GM10248 (cell line): ENCODE measurements around the gene FAM229A.
"Not testable (repeated sequence)": the region's sequence is repeated elsewhere in the genome, so short reads cannot be mapped to it uniquely, and the experiment has no call there.

Experiments
- CTCF ChIA-PET: fragments of 300-600 bp; sonication (Branson Sonifier 250); formaldehyde crosslinking; extraction: SDS; loops from one replicate; lab custom pipeline; 2021; ENCODE audit warnings: antibody characterized with exemption; lab: Yijun Ruan, JAX
- POLR2A ChIA-PET: fragments of 350-650 bp; sonication (Branson Sonifier 250); formaldehyde crosslinking; extraction: SDS; loops from one replicate; lab custom pipeline; 2020; ENCODE audit warnings: antibody characterized with exemption; lab: Yijun Ruan, JAX
- DNase-seq: peaks from one replicate; pipeline ENCODE4 v3.0.0; 2012; ENCODE audit errors: extremely low spot score
- CTCF ChIP-seq: IDR thresholded peaks from 2 replicates; pipeline ENCODE4 v1.5.1; 2012; ENCODE audit warnings: mild to moderate bottlenecking, low read depth; ENCODE audit errors: extremely low read depth, missing control alignments, control extremely low read depth

FAM229A gene

GRCh38 chr1:32400876-32401631 is 38.8 kb upstream of the FAM229A start:
- DNase-seq: peak; percentile 72
- peak; percentile 90 for TF ChIP-seq CTCF
- CTCF ChIA-PET: interaction anchor here (0.7 to 6.6 kb wide), 37 partner anchors 10 to 625 kb away, joined by 3 to 70 read pairs (median 3); partner anchors contain the start of gene RBBP4
- POLR2A ChIA-PET: interaction anchor here (0.6 kb wide), 2 partner anchors 12 to 120 kb away, joined by 3 to 9 read pairs; no protein-coding TSS in a partner anchor

- CTCF ChIA-PET: interaction anchor here (0.6 to 6.6 kb wide), 15 partner anchors 9 to 472 kb away, joined by 3 to 70 read pairs (median 4); partner anchors contain the start of gene RBBP4
- TF ChIP-seq CTCF: no peak
- POLR2A ChIA-PET: interaction anchor here (0.7 kb wide), 1 partner anchor 37 kb away, joined by 6 read pairs; no protein-coding TSS in a partner anchor
These were observed 37.6 kb upstream of the FAM229A start for GRCh38 chr1:32399843-32400242.

GRCh38 chr1:32398401-32398800 is 36.1 kb upstream of the FAM229A start:
- ChIA-PET POLR2A (no interaction called here), CTCF (interaction anchor here (0.9 to 6.6 kb wide), 2 partner anchors 15 to 290 kb away, joined by 3 to 70 read pairs; no protein-coding TSS in a partner anchor)
- DNase-seq: no peak
- no peak for TF ChIP-seq CTCF

More at GRCh38 chr1:32399843-32400242, 37.6 kb upstream of the FAM229A start:
- no peak for DNase-seq

GRCh38 chr1:32396524-32396923 is 34.2 kb upstream of the FAM229A start:
- DNase-seq: not testable (repeated sequence)
- ChIA-PET CTCF (interaction anchor here (1.1 to 6.6 kb wide), 3 partner anchors 17 to 180 kb away, joined by 3 to 70 read pairs (median 3); no protein-coding TSS in a partner anchor), POLR2A (interaction anchor here (0.7 to 0.9 kb wide), 2 partner anchors 60 to 1066 kb away, joined by 3 read pairs; partner anchors contain the start of gene MARCKSL1)

- ChIA-PET CTCF (interaction anchor here (0.6 to 1.8 kb wide), 14 partner anchors 11 to 379 kb away, joined by 3 to 5 read pairs (median 3); partner anchors contain the start of gene MARCKSL1), POLR2A (interaction anchor here (0.5 to 1.3 kb wide), 4 partner anchors 59 to 322 kb away, joined by 3 to 21 read pairs (median 4); partner anchors contain the start of genes CCDC28B, MARCKSL1 and TMEM39B)
- no peak for TF ChIP-seq CTCF
- no peak for DNase-seq
These were observed 32.7 kb upstream of the FAM229A start for GRCh38 chr1:32394890-32395432.

GRCh38 chr1:32394141-32394889 is 32.0 kb upstream of the FAM229A start, which contains the start of gene BSDC1:
Gene BSDC1 (minus strand): TSS chr1:32394441. CDS start chr1:32394414, 27 bp downstream.
- CTCF ChIA-PET: interaction anchor here (0.6 to 1.8 kb wide), 14 partner anchors 10 to 379 kb away, joined by 3 to 5 read pairs (median 3); partner anchors contain the start of gene MARCKSL1
- peak; percentile 99 for DNase-seq
- TF ChIP-seq CTCF: no peak
- POLR2A ChIA-PET: interaction anchor here (0.5 to 1.3 kb wide), 5 partner anchors 58 to 387 kb away, joined by 3 to 21 read pairs (median 4); partner anchors contain the start of genes CCDC28B, MARCKSL1 and TMEM39B
